HepG2 (cell line): ENCODE measurements around the gene HSD17B2. TPM values are rescaled to one million over a fixed set of nuclear protein-coding genes. Genes with fewer than 3 reads are reported as not detected.
"Not testable (repeated sequence)": the region's sequence is repeated elsewhere in the genome, so short reads cannot be mapped to it uniquely, and the experiment has no call there.

Source experiments
- ATAC-seq: fragments of 200-7000 bp; cut with Tn5 transposase; 3 replicates; pipeline ENCODE4 v1.9.1; 2020; ENCODE audit warnings: mild to moderate bottlenecking, moderate library complexity
- BruUV-seq: library from RNA; stranded (reverse); fragments of 400-500 nt; replicated peaks from 2 replicates; lab custom pipeline; 2021; lab: Mats Ljungman, UMichigan
- CTCF ChIA-PET: fragments of 300-600 bp; formaldehyde crosslinking; extraction: SDS; loops from one replicate; lab custom pipeline; 2021; ENCODE audit warnings: low total read pairs, inconsistent platforms, low intra/inter-chr PET ratio; lab: Yijun Ruan, JAX
- POLR2A ChIA-PET: fragments of 350-600 bp; sonication (Branson Sonifier 250); formaldehyde crosslinking; loops from one replicate; lab custom pipeline; 2020; ENCODE audit warnings: antibody characterized with exemption, inconsistent platforms; lab: Yijun Ruan, JAX
- DNase-seq: peaks from one replicate; pipeline ENCODE4 v3.0.0-alpha.2; 2015; ENCODE audit warnings: low spot score
- FAIRE-seq: peaks from 3 replicates; lab custom pipeline; 2011; peaks lifted over from hg19 to GRCh38; lab: Jason Lieb, UNC
- H2AFZ ChIP-seq: one replicate; pipeline ENCODE4 v1.6.1; 2011; ENCODE audit warnings: low read length, inconsistent platforms
- H3K27ac ChIP-seq: fragments of 300-600 bp; 3 replicates; pipeline ENCODE4 v1.8.0; 2011; ENCODE audit warnings: mixed run types, mild to moderate bottlenecking, mixed read lengths, low read length, inconsistent platforms; ENCODE audit not compliant: insufficient read depth; ENCODE audit errors: extremely low read length
- H3K27me3 ChIP-seq, 2 experiments: fragments of 200-600 bp in 1 of 2; 2 replicates in 1 of 2; 3 replicates in 1 of 2; pipeline versions ENCODE4 v1.6.0 to v1.8.0; 2011; ENCODE audit warnings: low read length in 2 of 2, mild to moderate bottlenecking in 2 of 2, moderate library complexity in 2 of 2, inconsistent platforms in 1 of 2; ENCODE audit not compliant: insufficient read depth in 2 of 2, control insufficient read depth in 1 of 2
- H3K36me3 ChIP-seq, 2 experiments: fragments of 200-600 bp in 1 of 2; replicated peaks in 1 of 2; 2 replicates in 1 of 2; 3 replicates in 1 of 2; pipeline versions ENCODE4 v1.5.1 to v1.8.0; 2011; ENCODE audit warnings: low read length in 2 of 2, inconsistent platforms in 1 of 2; ENCODE audit not compliant: insufficient read depth in 2 of 2, control insufficient read depth in 1 of 2
- H3K4me1 ChIP-seq: 2 replicates; pipeline ENCODE4 v1.5.1; 2012; ENCODE audit warnings: low read length, inconsistent platforms; ENCODE audit not compliant: insufficient read depth
- H3K4me2 ChIP-seq: 2 replicates; pipeline ENCODE4 v1.6.0; 2011; ENCODE audit warnings: low read depth, low read length, inconsistent platforms
- H3K4me3 ChIP-seq, 3 experiments: fragments of 200-600 bp in 1 of 3; sonication (generic), shearing (Covaris generic) in 1 of 3; replicated peaks in 1 of 3; 2 replicates each; pipeline ENCODE4 v1.5.1; 2011 to 2016; ENCODE audit warnings: low read length in 3 of 3, inconsistent platforms in 2 of 3, low read depth in 2 of 3, mild to moderate bottlenecking in 2 of 3, control low read depth in 1 of 3, mixed read lengths in 1 of 3; ENCODE audit not compliant: insufficient read depth in 1 of 3
- H3K79me2 ChIP-seq: one replicate; pipeline ENCODE4 v1.6.1; 2011; ENCODE audit warnings: low read length, inconsistent platforms; ENCODE audit not compliant: insufficient read depth
- H3K9ac ChIP-seq: 2 replicates; pipeline ENCODE4 v1.6.0; 2011; ENCODE audit warnings: mild to moderate bottlenecking, low read depth, low read length, inconsistent platforms; ENCODE audit not compliant: insufficient read depth
- H3K9me3 ChIP-seq: 2 replicates; pipeline ENCODE4 v1.5.1; 2012; ENCODE audit warnings: mild to moderate bottlenecking, low read length
- H4K20me1 ChIP-seq: 2 replicates; pipeline ENCODE4 v1.6.0; 2011; ENCODE audit warnings: inconsistent platforms, mild to moderate bottlenecking, low read length, moderate library complexity; ENCODE audit not compliant: insufficient read depth
- ETV5 ChIP-seq: IDR thresholded peaks from 2 replicates; pipeline ENCODE4 v1.6.1; 2018; ENCODE audit warnings: missing biosample characterization, missing genetic modification reagents, inconsistent platforms, borderline replicate concordance
- FOSL2 ChIP-seq: sonication (generic); formaldehyde crosslinking; IDR thresholded peaks from 2 replicates; pipeline ENCODE4 v1.4.0; 2020; ENCODE audit warnings: missing genetic modification reagents
- HNRNPK ChIP-seq: fragments of 200-400 bp; formaldehyde crosslinking; IDR thresholded peaks from 2 replicates; pipeline ENCODE4 v1.6.1; 2018; ENCODE audit warnings: low read length, low read depth, moderate library complexity, mild to moderate bottlenecking; ENCODE audit not compliant: poor library complexity, severe bottlenecking
- MEF2D ChIP-seq: sonication (generic); formaldehyde crosslinking; IDR thresholded peaks from 2 replicates; pipeline ENCODE4 v1.5.1; 2020; ENCODE audit warnings: mild to moderate bottlenecking, missing genetic modification reagents
- MTA3 ChIP-seq: sonication (generic); formaldehyde crosslinking; IDR thresholded peaks from 2 replicates; pipeline ENCODE4 v1.4.0; 2020; ENCODE audit warnings: missing genetic modification reagents
- NCOA1 ChIP-seq: sonication (generic); formaldehyde crosslinking; IDR thresholded peaks from 2 replicates; pipeline ENCODE4 v1.9.0; 2021; ENCODE audit warnings: missing genetic modification reagents
- RARG ChIP-seq: sonication (generic); formaldehyde crosslinking; IDR thresholded peaks from 2 replicates; pipeline ENCODE4 v1.4.0; 2020; ENCODE audit warnings: low read depth, mild to moderate bottlenecking, missing genetic modification reagents
- ZNF367 ChIP-seq: sonication (generic); formaldehyde crosslinking; IDR thresholded peaks from 2 replicates; pipeline ENCODE4 v1.4.0; 2020; ENCODE audit warnings: missing genetic modification reagents, borderline replicate concordance
- ZNF460 ChIP-seq: sonication (generic); formaldehyde crosslinking; IDR thresholded peaks from 2 replicates; pipeline ENCODE4 v1.5.1; 2020; ENCODE audit warnings: missing genetic modification reagents, mild to moderate bottlenecking, borderline replicate concordance
- ZNF496 ChIP-seq: sonication (generic); formaldehyde crosslinking; IDR thresholded peaks from 2 replicates; pipeline ENCODE4 v1.8.1; 2023; ENCODE audit warnings: mild to moderate bottlenecking, moderate library complexity, missing genetic modification reagents; ENCODE audit not compliant: insufficient replicate concordance
- ZNF609 ChIP-seq: sonication (generic); formaldehyde crosslinking; IDR thresholded peaks from 2 replicates; pipeline ENCODE4 v1.4.0; 2020; ENCODE audit warnings: mild to moderate bottlenecking, missing genetic modification reagents, borderline replicate concordance
- ZUFSP ChIP-seq: sonication (generic); formaldehyde crosslinking; IDR thresholded peaks from 2 replicates; pipeline ENCODE4 v1.9.0; 2021; ENCODE audit warnings: missing genetic modification reagents, mild to moderate bottlenecking, borderline replicate concordance
- WGBS: methylation state at CpG from one replicate; pipeline ENCODE4 v1.1.6; 2017; ENCODE audit warnings: low lambda C conversion rate; 5-methylcytosine and 5-hydroxymethylcytosine counted together
- in situ Hi-C: cut with HindIII; loops from 2 replicates; pipeline ENCODE4 v1.10.0; 2017; ENCODE audit warnings: low pct_unique_long_range_greater_than_20kb; ENCODE audit not compliant: extremely low pct_ligation_motif_present
- intact Hi-C: fragments of 100-400 bp; cut with micrococcal nuclease; formaldehyde crosslinking; loops from one replicate; pipeline ENCODE4 v1.10.0; 2022; ENCODE audit not compliant: unreplicated experiment
- polyA plus RNA-seq, 8 experiments: library from polyadenylated mRNA; depleted of rRNA in 3 of 8; stranded (reverse) in 7 of 8; unstranded in 1 of 8; fragments of >200 nt; fragmentation: Illumina TruSeq in 4 of 8; extraction: Trizol in 4 of 8; gene quantifications; 2 replicates each; pipeline versions ENCODE4 v1.2.1 to v1.2.3, GENCODE V29; 2011 to 2016; ENCODE audit warnings: low read depth in 4 of 8, missing spikeins in 1 of 8, mixed read lengths in 1 of 8; ENCODE audit not compliant: insufficient read depth in 1 of 8
- total RNA-seq, 5 experiments: library from RNA; depleted of rRNA; stranded (reverse); fragments of >200 nt; fragmentation: Illumina TruSeq; extraction: Trizol; gene quantifications; 2 replicates each; pipeline ENCODE4 v1.2.3, GENCODE V29; 2016; ENCODE audit warnings: low read depth in 1 of 5

HSD17B2 gene
- total and polyA plus RNA-seq, 2 of the 13 experiments (the other 11 are each of a cell fraction or from before 2014, with no cell fraction given): 26.3 to 69.3 TPM

- CTCF ChIA-PET, POLR2A ChIA-PET: not testable (repeated sequence)
These were observed 25.3 kb upstream of the HSD17B2 start for GRCh38 chr16:82009789-82010188.

GRCh38 chr16:82010649-82011048 is 24.4 kb upstream of the HSD17B2 start:
- no peak for FAIRE-seq
- POLR2A ChIA-PET: no interaction called here
- H3K27ac ChIP-seq: no peak overlapping the region
- no peak for DNase-seq
- no peak overlapping the region for H2AFZ ChIP-seq
- H3K27me3 ChIP-seq: peaks cover 0 to 6% of the 10 kb centered on the region in 2 experiments; a peak in 2 of 5 replicates
- H3K79me2 ChIP-seq: no peaks in the 10 kb centered on the region
- no TSS peak for BruUV-seq
- no peak overlapping the region for H3K4me3 ChIP-seq
- no peaks in the 10 kb centered on the region for H3K36me3 ChIP-seq
- ATAC-seq: no peak
- no peaks in the 10 kb centered on the region for H3K4me1 ChIP-seq
- WGBS: 3% methylated on average over 8 of the region's 8 CpGs
- in situ Hi-C loops (no loop called here), intact Hi-C loops (no loop called here)
- H3K9ac ChIP-seq: no peak overlapping the region
- peaks cover 36% of the 10 kb centered on the region for H3K9me3 ChIP-seq
- H4K20me1 ChIP-seq: no peaks in the 10 kb centered on the region
- H3K4me2 ChIP-seq: no peak overlapping the region
- CTCF ChIA-PET: no interaction called here
- TF ChIP-seq ZNF496 (CRISPR knock-in tag) (no peak), ZNF367 (no peak), ZNF609 (no peak), HNRNPK (no peak), MTA3 (CRISPR knock-in tag) (no peak), ZNF460 (CRISPR knock-in tag) (no peak), ZUFSP (no peak), FOSL2 (no peak), RARG (CRISPR knock-in tag) (no peak), ETV5 (CRISPR knock-in tag) (no peak), NCOA1 (CRISPR knock-in tag) (no peak), MEF2D (no peak)

More at GRCh38 chr16:82009789-82010188, 25.3 kb upstream of the HSD17B2 start:
- FAIRE-seq, H3K4me1 ChIP-seq, H3K36me3 ChIP-seq, H3K27ac ChIP-seq, intact Hi-C loops, H3K4me3 ChIP-seq, H3K4me2 ChIP-seq, in situ Hi-C loops, BruUV-seq, H3K79me2 ChIP-seq, DNase-seq, H2AFZ ChIP-seq, H3K9ac ChIP-seq, H4K20me1 ChIP-seq, ATAC-seq: not testable (repeated sequence)
- peaks cover 0 to 12% of the 10 kb centered on the region in 2 experiments; a peak in 2 of 5 replicates for H3K27me3 ChIP-seq
- WGBS: 21% methylated on average over 4 of the region's 4 CpGs
- H3K9me3 ChIP-seq: peaks cover 31% of the 10 kb centered on the region
